ENCODE results near the gene NLE1.
"Not testable (repeated sequence)": the region's sequence is repeated elsewhere in the genome, so short reads cannot be mapped to it uniquely, and the experiment has no call there.

NLE1 gene

GRCh38 chr17:35174835-35175334 is 32.8 kb upstream of the NLE1 start:
- no peaks in the 10 kb centered on the region for H3K9me3 ChIP-seq (ENCODE audit: control insufficient read depth, insufficient read depth, low read length)
- H3K36me3 ChIP-seq (ENCODE audit: control insufficient read depth, insufficient read depth, low read length) = no peaks in the 10 kb centered on the region
- no peaks in the 10 kb centered on the region for H3K4me1 ChIP-seq (ENCODE audit: control insufficient read depth, insufficient read depth, low read length)
- H3K27me3 ChIP-seq (ENCODE audit: control insufficient read depth, insufficient read depth, low read length) = no peaks in the 10 kb centered on the region
- no peak overlapping the region for H3K4me3 ChIP-seq (ENCODE audit: low read depth, low read length)
- H3K9ac ChIP-seq (ENCODE audit: low read depth, low read length) = no peak overlapping the region

GRCh38 chr17:35172321-35172720 is 30.2 kb upstream of the NLE1 start:
- H3K4me3 ChIP-seq (ENCODE audit: low read depth, low read length); H3K4me1 ChIP-seq (ENCODE audit: control insufficient read depth, insufficient read depth, low read length); H3K9me3 ChIP-seq (ENCODE audit: control insufficient read depth, insufficient read depth, low read length); H3K36me3 ChIP-seq (ENCODE audit: control insufficient read depth, insufficient read depth, low read length); H3K9ac ChIP-seq (ENCODE audit: low read depth, low read length); H3K27me3 ChIP-seq (ENCODE audit: control insufficient read depth, insufficient read depth, low read length): not testable (repeated sequence)

GRCh38 chr17:35171834-35172233 is 29.7 kb upstream of the NLE1 start:
- Histone ChIP-seq H3K36me3 (ENCODE audit: control insufficient read depth, insufficient read depth, low read length) (no peaks in the 10 kb centered on the region), H3K4me3 (ENCODE audit: low read depth, low read length) (no peak overlapping the region), H3K27me3 (ENCODE audit: control insufficient read depth, insufficient read depth, low read length) (no peaks in the 10 kb centered on the region), H3K9me3 (ENCODE audit: control insufficient read depth, insufficient read depth, low read length) (no peaks in the 10 kb centered on the region), H3K9ac (ENCODE audit: low read depth, low read length) (no peak overlapping the region), H3K4me1 (ENCODE audit: control insufficient read depth, insufficient read depth, low read length) (no peaks in the 10 kb centered on the region)

GRCh38 chr17:35170968-35171771 is 29.1 kb upstream of the NLE1 start:
- H3K9ac ChIP-seq (ENCODE audit: low read depth, low read length) = no peak overlapping the region
- no peaks in the 10 kb centered on the region for H3K4me1 ChIP-seq (ENCODE audit: control insufficient read depth, insufficient read depth, low read length)
- no peaks in the 10 kb centered on the region for H3K27me3 ChIP-seq (ENCODE audit: control insufficient read depth, insufficient read depth, low read length)
- no peaks in the 10 kb centered on the region for H3K9me3 ChIP-seq (ENCODE audit: control insufficient read depth, insufficient read depth, low read length)
- H3K36me3 ChIP-seq (ENCODE audit: control insufficient read depth, insufficient read depth, low read length) = no peaks in the 10 kb centered on the region
- H3K4me3 ChIP-seq (ENCODE audit: low read depth, low read length) = no peak overlapping the region

GRCh38 chr17:35169835-35170363 is 27.8 kb upstream of the NLE1 start:
- no peaks in the 10 kb centered on the region for H3K4me1 ChIP-seq (ENCODE audit: control insufficient read depth, insufficient read depth, low read length)
- H3K9ac ChIP-seq (ENCODE audit: low read depth, low read length) = no peak overlapping the region
- H3K27me3 ChIP-seq (ENCODE audit: control insufficient read depth, insufficient read depth, low read length) = no peaks in the 10 kb centered on the region
- no peak overlapping the region for H3K4me3 ChIP-seq (ENCODE audit: low read depth, low read length)
- H3K9me3 ChIP-seq (ENCODE audit: control insufficient read depth, insufficient read depth, low read length) = no peaks in the 10 kb centered on the region
- H3K36me3 ChIP-seq (ENCODE audit: control insufficient read depth, insufficient read depth, low read length) = no peaks in the 10 kb centered on the region

GRCh38 chr17:35167666-35168065 is 25.6 kb upstream of the NLE1 start:
- no peak overlapping the region for H3K4me3 ChIP-seq (ENCODE audit: low read depth, low read length)
- H3K36me3 ChIP-seq (ENCODE audit: control insufficient read depth, insufficient read depth, low read length) = peaks cover 3% of the 10 kb centered on the region

GRCh38 chr17:35167046-35167445 is 24.9 kb upstream of the NLE1 start:
- peaks cover 3% of the 10 kb centered on the region for H3K36me3 ChIP-seq (ENCODE audit: control insufficient read depth, insufficient read depth, low read length)
- H3K27me3 ChIP-seq (ENCODE audit: control insufficient read depth, insufficient read depth, low read length) = no peaks in the 10 kb centered on the region
- H3K4me3 ChIP-seq (ENCODE audit: low read depth, low read length) = no peak overlapping the region
- no peaks in the 10 kb centered on the region for H3K4me1 ChIP-seq (ENCODE audit: control insufficient read depth, insufficient read depth, low read length)
- no peaks in the 10 kb centered on the region for H3K9me3 ChIP-seq (ENCODE audit: control insufficient read depth, insufficient read depth, low read length)
- H3K9ac ChIP-seq (ENCODE audit: low read depth, low read length) = no peak overlapping the region

More at GRCh38 chr17:35167666-35168065, 25.6 kb upstream of the NLE1 start:
- no peaks in the 10 kb centered on the region for H3K4me1 ChIP-seq (ENCODE audit: control insufficient read depth, insufficient read depth, low read length)
- H3K27me3 ChIP-seq (ENCODE audit: control insufficient read depth, insufficient read depth, low read length) = no peaks in the 10 kb centered on the region
- H3K9me3 ChIP-seq (ENCODE audit: control insufficient read depth, insufficient read depth, low read length) = no peaks in the 10 kb centered on the region
- H3K9ac ChIP-seq (ENCODE audit: low read depth, low read length) = no peak overlapping the region

- Histone ChIP-seq H3K36me3 (ENCODE audit: control insufficient read depth, insufficient read depth, low read length) (peaks cover 3% of the 10 kb centered on the region), H3K9me3 (ENCODE audit: control insufficient read depth, insufficient read depth, low read length) (no peaks in the 10 kb centered on the region)
These were observed 24.4 kb upstream of the NLE1 start for GRCh38 chr17:35166526-35166925.

GRCh38 chr17:35164716-35165115 is 22.6 kb upstream of the NLE1 start:
- Histone ChIP-seq H3K36me3 (ENCODE audit: control insufficient read depth, insufficient read depth, low read length) (peaks cover 3% of the 10 kb centered on the region), H3K9me3 (ENCODE audit: control insufficient read depth, insufficient read depth, low read length) (no peaks in the 10 kb centered on the region), H3K9ac (ENCODE audit: low read depth, low read length) (no peak overlapping the region)

More at GRCh38 chr17:35166526-35166925, 24.4 kb upstream of the NLE1 start:
- Histone ChIP-seq H3K27me3 (ENCODE audit: control insufficient read depth, insufficient read depth, low read length) (no peaks in the 10 kb centered on the region), H3K4me1 (ENCODE audit: control insufficient read depth, insufficient read depth, low read length) (no peaks in the 10 kb centered on the region), H3K4me3 (ENCODE audit: low read depth, low read length) (no peak overlapping the region), H3K9ac (ENCODE audit: low read depth, low read length) (no peak overlapping the region)

GRCh38 chr17:35163886-35164285 is 21.8 kb upstream of the NLE1 start:
- H3K36me3 ChIP-seq (ENCODE audit: control insufficient read depth, insufficient read depth, low read length) = peaks cover 3% of the 10 kb centered on the region
- no peak overlapping the region for H3K9ac ChIP-seq (ENCODE audit: low read depth, low read length)
- H3K4me1 ChIP-seq (ENCODE audit: control insufficient read depth, insufficient read depth, low read length) = no peaks in the 10 kb centered on the region
- H3K4me3 ChIP-seq (ENCODE audit: low read depth, low read length) = no peak overlapping the region
- H3K27me3 ChIP-seq (ENCODE audit: control insufficient read depth, insufficient read depth, low read length) = no peaks in the 10 kb centered on the region
- H3K9me3 ChIP-seq (ENCODE audit: control insufficient read depth, insufficient read depth, low read length) = no peaks in the 10 kb centered on the region

More at GRCh38 chr17:35164716-35165115, 22.6 kb upstream of the NLE1 start:
- Histone ChIP-seq H3K27me3 (ENCODE audit: control insufficient read depth, insufficient read depth, low read length) (no peaks in the 10 kb centered on the region), H3K4me3 (ENCODE audit: low read depth, low read length) (no peak overlapping the region), H3K4me1 (ENCODE audit: control insufficient read depth, insufficient read depth, low read length) (no peaks in the 10 kb centered on the region)

- Histone ChIP-seq H3K9me3 (ENCODE audit: control insufficient read depth, insufficient read depth, low read length) (no peaks in the 10 kb centered on the region), H3K4me3 (ENCODE audit: low read depth, low read length) (no peak overlapping the region), H3K9ac (ENCODE audit: low read depth, low read length) (no peak overlapping the region), H3K4me1 (ENCODE audit: control insufficient read depth, insufficient read depth, low read length) (no peaks in the 10 kb centered on the region), H3K27me3 (ENCODE audit: control insufficient read depth, insufficient read depth, low read length) (no peaks in the 10 kb centered on the region), H3K36me3 (ENCODE audit: control insufficient read depth, insufficient read depth, low read length) (peaks cover 3% of the 10 kb centered on the region)
These were observed 20.7 kb upstream of the NLE1 start for GRCh38 chr17:35162755-35163154.

GRCh38 chr17:35161281-35161761 is 19.2 kb upstream of the NLE1 start:
- Histone ChIP-seq H3K9me3 (ENCODE audit: control insufficient read depth, insufficient read depth, low read length) (no peaks in the 10 kb centered on the region), H3K4me1 (ENCODE audit: control insufficient read depth, insufficient read depth, low read length) (no peaks in the 10 kb centered on the region), H3K27me3 (ENCODE audit: control insufficient read depth, insufficient read depth, low read length) (no peaks in the 10 kb centered on the region), H3K4me3 (ENCODE audit: low read depth, low read length) (no peak overlapping the region), H3K36me3 (ENCODE audit: control insufficient read depth, insufficient read depth, low read length) (peaks cover 3% of the 10 kb centered on the region), H3K9ac (ENCODE audit: low read depth, low read length) (no peak overlapping the region)

Measured in iPS-15b (cell line).